HG02981 (cell line): ENCODE measurements around the gene ITGA7.

Source experiments
- ATAC-seq: cut with Tn5 transposase; IDR thresholded peaks from one replicate; pipeline ENCODE4 v1.9.1; 2021; ENCODE audit warnings: mild to moderate bottlenecking, moderate library complexity; ENCODE audit not compliant: unreplicated experiment

The ITGA7 gene

GRCh38 chr12:55683676-55684075 is 24.0 kb downstream of the ITGA7 start:
- ATAC-seq, result no peak

- no peak for ATAC-seq
Observed at GRCh38 chr12:55682087-55682796, 25.5 kb downstream of the ITGA7 start.

- no peak for ATAC-seq
Observed at GRCh38 chr12:55681142-55682077, 26.3 kb downstream of the ITGA7 start.

- ATAC-seq, result no peak
Observed at GRCh38 chr12:55679691-55680090, 28.0 kb downstream of the ITGA7 start.

- no peak for ATAC-seq
Observed at GRCh38 chr12:55676707-55677106, 31.0 kb downstream of the ITGA7 start.

GRCh38 chr12:55675666-55676065 is 32.0 kb downstream of the ITGA7 start:
- no peak for ATAC-seq

GRCh38 chr12:55673638-55674037 is 34.1 kb downstream of the ITGA7 start:
- ATAC-seq, result peak; percentile 98

GRCh38 chr12:55671746-55672145 is 36.0 kb downstream of the ITGA7 start:
- ATAC-seq, result no peak

GRCh38 chr12:55670276-55670675 is 37.4 kb downstream of the ITGA7 start:
- no peak for ATAC-seq

- ATAC-seq, result no peak
Observed at GRCh38 chr12:55666508-55666907, 41.2 kb downstream of the ITGA7 start.

GRCh38 chr12:55664826-55665225 is 42.9 kb downstream of the ITGA7 start:
- no peak for ATAC-seq

GRCh38 chr12:55663391-55663790 is 44.3 kb downstream of the ITGA7 start:
- no peak for ATAC-seq

GRCh38 chr12:55659486-55660385 is 48.0 kb downstream of the ITGA7 start:
- ATAC-seq, result no peak

- ATAC-seq, result no peak
Observed at GRCh38 chr12:55658635-55659391, 48.9 kb downstream of the ITGA7 start.

GRCh38 chr12:55658212-55658611 is 49.5 kb downstream of the ITGA7 start:
- ATAC-seq, result no peak

- ATAC-seq, result no peak
Observed at GRCh38 chr12:55657212-55657611, 50.5 kb downstream of the ITGA7 start.

GRCh38 chr12:55654511-55655214 is 53.0 kb downstream of the ITGA7 start:
- ATAC-seq, result no peak

- ATAC-seq, result no peak
Observed at GRCh38 chr12:55653031-55653430, 54.7 kb downstream of the ITGA7 start.

- no peak for ATAC-seq
Observed at GRCh38 chr12:55652352-55652751, 55.4 kb downstream of the ITGA7 start.

GRCh38 chr12:55651299-55651683 is 56.4 kb downstream of the ITGA7 start:
- no peak for ATAC-seq
